GM12865 (cell line): ENCODE data around the gene SLC22A23.

Experiments
- DNase-seq: peaks from one replicate; pipeline ENCODE4 v3.0.0; 2010; ENCODE audit warnings: low read depth
- H3K4me3 ChIP-seq: 2 replicates; pipeline ENCODE4 v1.5.1; 2011; ENCODE audit warnings: mild to moderate bottlenecking, low read depth, low read length, control low read depth
- CTCF ChIP-seq: IDR thresholded peaks from 2 replicates; pipeline ENCODE4 v1.5.1; 2011; ENCODE audit warnings: low read length, control low read depth, low read depth, inconsistent platforms; ENCODE audit not compliant: insufficient read depth; ENCODE audit errors: missing control alignments

SLC22A23 gene

GRCh38 chr6:3410385-3411360, 46.2 kb downstream of the SLC22A23 start:
- no peak overlapping the region for H3K4me3 ChIP-seq
- DNase-seq, result peak; percentile 67
- TF ChIP-seq CTCF, result peak; percentile 65

- DNase-seq, result no peak
- TF ChIP-seq CTCF, result no peak
- H3K4me3 ChIP-seq, result no peak overlapping the region
These were observed 47.0 kb downstream of the SLC22A23 start for GRCh38 chr6:3409699-3410384.

GRCh38 chr6:3408665-3409064, 48.2 kb downstream of the SLC22A23 start:
- H3K4me3 ChIP-seq, result no peak overlapping the region
- TF ChIP-seq CTCF, result no peak
- no peak for DNase-seq

- no peak for DNase-seq
- no peak for TF ChIP-seq CTCF
- no peak overlapping the region for H3K4me3 ChIP-seq
These were observed 49.0 kb downstream of the SLC22A23 start for GRCh38 chr6:3407840-3408239.

GRCh38 chr6:3406891-3407809, 49.7 kb downstream of the SLC22A23 start:
- no peak for DNase-seq
- no peak overlapping the region for H3K4me3 ChIP-seq
- TF ChIP-seq CTCF, result no peak

GRCh38 chr6:3406362-3406821, 50.5 kb downstream of the SLC22A23 start:
- no peak for DNase-seq
- no peak for TF ChIP-seq CTCF
- H3K4me3 ChIP-seq, result no peak overlapping the region
